Pulmonary artery endothelial cell (primary cell): ENCODE results near the gene SLC6A8. TPM values are rescaled to one million over a fixed set of nuclear protein-coding genes. Genes with fewer than 3 reads are reported as not detected.
"Not testable (repeated sequence)": the region's sequence is repeated elsewhere in the genome, so short reads cannot be mapped to it uniquely, and the experiment has no call there.

Source experiments
- DNase-seq: peaks from one replicate; pipeline ENCODE4 v3.0.0-alpha.2; 2011; ENCODE audit warnings: low read depth, low spot score
- total RNA-seq: library from RNA; depleted of rRNA; stranded (reverse); fragments of >200 nt; gene quantifications from 2 replicates; pipeline ENCODE4 v1.2.3, GENCODE V29; 2014

Gene SLC6A8
- total RNA-seq, 1 donor from 2014 or later: 15.9 TPM

GRCh38 chrX:153705403-153706060, 17.8 kb downstream of the SLC6A8 start:
- not testable (repeated sequence) for DNase-seq

GRCh38 chrX:153706799-153707198, 19.1 kb downstream of the SLC6A8 start:
- no peak for DNase-seq

GRCh38 chrX:153707406-153707805, 19.7 kb downstream of the SLC6A8 start:
- no peak for DNase-seq

- peak; percentile 54 for DNase-seq
Measured at GRCh38 chrX:153708415-153708814, 20.7 kb downstream of the SLC6A8 start.

GRCh38 chrX:153709726-153710674, 22.3 kb downstream of the SLC6A8 start:
- no peak for DNase-seq

GRCh38 chrX:153714256-153714655, 26.5 kb downstream of the SLC6A8 start:
- no peak for DNase-seq

GRCh38 chrX:153717445-153717844, 29.7 kb downstream of the SLC6A8 start:
- no peak for DNase-seq

GRCh38 chrX:153719238-153719637, 31.5 kb downstream of the SLC6A8 start:
- DNase-seq: no peak

- DNase-seq: no peak
Measured at GRCh38 chrX:153719701-153720100, 32.0 kb downstream of the SLC6A8 start.

- DNase-seq: no peak
Measured at GRCh38 chrX:153722704-153723350, 35.1 kb downstream of the SLC6A8 start.

- no peak for DNase-seq
Measured at GRCh38 chrX:153723351-153724251, 35.9 kb downstream of the SLC6A8 start.

GRCh38 chrX:153724252-153725038, 36.7 kb downstream of the SLC6A8 start, which contains the start of the genes ABCD1 and BCAP31:
Gene ABCD1 (plus strand): TSS chrX:153724856. CDS start chrX:153725267, 411 bp downstream.
Gene BCAP31 (minus strand): TSS chrX:153724387. CDS start chrX:153723244, 1,143 bp downstream.
- peak; percentile 45 for DNase-seq

GRCh38 chrX:153725039-153725831, 37.5 kb downstream of the SLC6A8 start:
- no peak for DNase-seq

GRCh38 chrX:153725832-153726285, 38.1 kb downstream of the SLC6A8 start:
- no peak for DNase-seq

GRCh38 chrX:153726286-153727122, 38.8 kb downstream of the SLC6A8 start:
- DNase-seq: no peak

GRCh38 chrX:153727123-153727931, 39.6 kb downstream of the SLC6A8 start:
- DNase-seq: no peak

GRCh38 chrX:153728095-153728494, 40.4 kb downstream of the SLC6A8 start:
- no peak for DNase-seq
